ENCODE results near the gene RASL11B. TPM values are rescaled to one million over a fixed set of nuclear protein-coding genes. Genes with fewer than 3 reads are reported as not detected.

RASL11B gene
- polyA plus RNA-seq, 1 experiment: 0.20 TPM

DNA sequence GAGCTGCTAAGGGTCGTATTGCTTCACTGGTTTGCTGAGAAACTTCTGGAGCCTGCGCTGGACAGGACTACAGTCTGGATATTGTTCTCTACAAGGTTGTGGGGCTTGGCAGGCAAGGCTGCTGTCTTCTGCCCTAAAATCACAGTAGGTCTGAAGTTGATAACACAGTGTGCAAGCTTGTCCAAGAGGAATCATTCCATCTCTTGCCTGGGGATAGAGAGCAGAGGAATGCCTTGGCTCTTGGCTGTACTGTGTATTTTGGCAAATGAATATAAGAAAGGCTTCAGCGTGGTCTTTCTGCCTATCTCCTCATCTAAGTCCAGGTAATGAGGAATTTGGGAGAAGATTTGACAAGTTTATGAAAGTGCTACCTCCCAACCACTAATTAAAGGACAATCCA lies 9.4 kb upstream of the RASL11B start:
- DNase-seq (ENCODE audit: low read depth): no peak
- no peak overlapping the region for H3K4me3 ChIP-seq (ENCODE audit: low read depth, low read length)
- TF ChIP-seq, protein P1, sequence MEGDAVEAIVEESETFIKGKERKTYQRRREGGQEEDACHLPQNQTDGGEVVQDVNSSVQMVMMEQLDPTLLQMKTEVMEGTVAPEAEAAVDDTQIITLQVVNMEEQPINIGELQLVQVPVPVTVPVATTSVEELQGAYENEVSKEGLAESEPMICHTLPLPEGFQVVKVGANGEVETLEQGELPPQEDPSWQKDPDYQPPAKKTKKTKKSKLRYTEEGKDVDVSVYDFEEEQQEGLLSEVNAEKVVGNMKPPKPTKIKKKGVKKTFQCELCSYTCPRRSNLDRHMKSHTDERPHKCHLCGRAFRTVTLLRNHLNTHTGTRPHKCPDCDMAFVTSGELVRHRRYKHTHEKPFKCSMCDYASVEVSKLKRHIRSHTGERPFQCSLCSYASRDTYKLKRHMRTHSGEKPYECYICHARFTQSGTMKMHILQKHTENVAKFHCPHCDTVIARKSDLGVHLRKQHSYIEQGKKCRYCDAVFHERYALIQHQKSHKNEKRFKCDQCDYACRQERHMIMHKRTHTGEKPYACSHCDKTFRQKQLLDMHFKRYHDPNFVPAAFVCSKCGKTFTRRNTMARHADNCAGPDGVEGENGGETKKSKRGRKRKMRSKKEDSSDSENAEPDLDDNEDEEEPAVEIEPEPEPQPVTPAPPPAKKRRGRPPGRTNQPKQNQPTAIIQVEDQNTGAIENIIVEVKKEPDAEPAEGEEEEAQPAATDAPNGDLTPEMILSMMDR (IDR thresholded peaks at IDR 0.05; ENCODE audit: insufficient read depth, low read depth, low read length): no peak
- ChIA-PET POLR2A (no interaction called here), CTCF (interaction anchor here (1.0 to 1.6 kb wide), 7 partner anchors 8 to 307 kb away, joined by 3 to 6 read pairs (median 4); no protein-coding TSS in a partner anchor)
- no peaks in the 10 kb centered on the region for H3K36me3 ChIP-seq (ENCODE audit: control insufficient read depth, insufficient read depth, low read length)
- peaks cover 2% of the 10 kb centered on the region; the same call in 1 of the 2 replicates for H3K27me3 ChIP-seq (ENCODE audit: control insufficient read depth, insufficient read depth, low read length)

DNA sequence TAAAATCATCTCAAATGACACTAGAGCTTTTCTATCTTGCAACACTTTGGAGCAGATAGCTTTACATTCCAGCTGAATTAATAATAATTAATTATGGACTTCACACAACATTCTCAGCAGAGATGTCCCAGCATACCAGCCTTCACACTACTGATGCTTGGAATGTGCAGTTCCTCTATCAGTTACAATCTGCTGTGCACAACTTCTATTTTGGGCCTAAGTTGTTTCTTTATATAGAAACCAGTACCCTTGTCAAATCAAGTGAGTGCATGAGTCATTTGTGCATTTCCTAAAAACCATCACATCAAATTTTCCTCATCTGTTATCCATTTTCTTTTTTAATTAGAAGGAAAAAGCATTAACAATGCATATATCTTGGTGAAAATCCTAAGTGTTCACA lies 8.8 kb upstream of the RASL11B start:
- Histone ChIP-seq H3K27me3 (ENCODE audit: control insufficient read depth, insufficient read depth, low read length) (peaks cover 3% of the 10 kb centered on the region), H3K4me3 (ENCODE audit: low read depth, low read length) (no peak overlapping the region), H3K36me3 (ENCODE audit: control insufficient read depth, insufficient read depth, low read length) (no peaks in the 10 kb centered on the region; the same call in 1 of the 2 replicates)
- ChIA-PET POLR2A (interaction anchor here (0.6 kb wide), 1 partner anchor 11 kb away, joined by 3 read pairs; no protein-coding TSS in a partner anchor), CTCF (interaction anchor here (1.0 to 1.6 kb wide), 5 partner anchors 8 to 308 kb away, joined by 3 to 4 read pairs (median 3); no protein-coding TSS in a partner anchor)
- TF ChIP-seq, protein P1 (IDR thresholded peaks at IDR 0.05; ENCODE audit: insufficient read depth, low read depth, low read length): no peak
- no peak for DNase-seq (ENCODE audit: low read depth)

DNA sequence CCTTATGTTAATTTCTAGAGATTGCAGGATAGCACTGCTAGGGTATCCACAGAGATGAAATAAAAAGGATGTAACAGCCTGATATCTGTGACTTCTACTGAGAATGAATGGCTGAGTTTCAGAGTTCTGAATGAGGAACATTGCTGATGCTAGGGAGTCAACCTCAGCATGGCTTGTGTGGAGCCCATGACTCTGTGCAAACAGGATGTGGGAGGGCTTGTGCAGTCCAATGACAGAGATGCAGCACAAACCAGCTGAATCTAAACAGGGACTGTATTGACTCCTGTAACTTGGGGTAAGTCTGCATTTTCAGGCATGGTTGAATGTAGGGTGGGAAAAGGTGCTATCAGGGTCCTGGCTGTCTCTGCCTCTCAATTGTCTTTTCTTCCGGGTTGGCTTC lies 5.3 kb upstream of the RASL11B start:
- ChIA-PET POLR2A (no interaction called here), CTCF (interaction anchor here (0.9 kb wide), 1 partner anchor 144 kb away, joined by 3 read pairs; no protein-coding TSS in a partner anchor)
- TF ChIP-seq, protein P1 (IDR thresholded peaks at IDR 0.05; ENCODE audit: insufficient read depth, low read depth, low read length): no peak
- H3K27me3 ChIP-seq (ENCODE audit: control insufficient read depth, insufficient read depth, low read length): peaks cover 5% of the 10 kb centered on the region
- H3K36me3 ChIP-seq (ENCODE audit: control insufficient read depth, insufficient read depth, low read length): no peaks in the 10 kb centered on the region; the same call in 1 of the 2 replicates
- no peak for DNase-seq (ENCODE audit: low read depth)
- no peak overlapping the region for H3K4me3 ChIP-seq (ENCODE audit: low read depth, low read length)

DNA sequence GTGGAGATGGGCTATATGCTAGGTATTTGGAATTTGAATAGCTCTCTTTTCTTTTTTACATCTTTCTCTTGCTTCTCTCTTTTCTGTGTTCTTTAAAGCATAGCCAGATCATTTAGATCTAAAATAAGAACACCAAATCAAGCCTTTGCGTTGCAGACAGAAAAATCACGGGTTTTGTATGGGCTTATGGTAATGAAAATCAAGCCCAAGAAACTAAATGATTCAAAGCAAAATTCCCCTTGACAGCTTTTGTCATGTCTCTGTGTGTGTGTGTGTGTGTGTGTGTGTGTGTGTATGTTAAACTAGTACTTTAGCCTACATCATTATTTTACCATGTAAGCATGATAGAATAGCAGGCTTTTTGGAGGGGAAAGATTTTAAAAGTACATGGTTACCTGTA lies 1.8 kb upstream of the RASL11B start:
- TF ChIP-seq, protein P1 (IDR thresholded peaks at IDR 0.05; ENCODE audit: insufficient read depth, low read depth, low read length): no peak
- no peak for DNase-seq (ENCODE audit: low read depth)
- POLR2A ChIA-PET: no interaction called here
- CTCF ChIA-PET: no interaction called here
- Histone ChIP-seq H3K4me3 (ENCODE audit: low read depth, low read length) (no peak overlapping the region), H3K36me3 (ENCODE audit: control insufficient read depth, insufficient read depth, low read length) (no peaks in the 10 kb centered on the region; the same call in 1 of the 2 replicates), H3K27me3 (ENCODE audit: control insufficient read depth, insufficient read depth, low read length) (peaks cover 5% of the 10 kb centered on the region)

DNA sequence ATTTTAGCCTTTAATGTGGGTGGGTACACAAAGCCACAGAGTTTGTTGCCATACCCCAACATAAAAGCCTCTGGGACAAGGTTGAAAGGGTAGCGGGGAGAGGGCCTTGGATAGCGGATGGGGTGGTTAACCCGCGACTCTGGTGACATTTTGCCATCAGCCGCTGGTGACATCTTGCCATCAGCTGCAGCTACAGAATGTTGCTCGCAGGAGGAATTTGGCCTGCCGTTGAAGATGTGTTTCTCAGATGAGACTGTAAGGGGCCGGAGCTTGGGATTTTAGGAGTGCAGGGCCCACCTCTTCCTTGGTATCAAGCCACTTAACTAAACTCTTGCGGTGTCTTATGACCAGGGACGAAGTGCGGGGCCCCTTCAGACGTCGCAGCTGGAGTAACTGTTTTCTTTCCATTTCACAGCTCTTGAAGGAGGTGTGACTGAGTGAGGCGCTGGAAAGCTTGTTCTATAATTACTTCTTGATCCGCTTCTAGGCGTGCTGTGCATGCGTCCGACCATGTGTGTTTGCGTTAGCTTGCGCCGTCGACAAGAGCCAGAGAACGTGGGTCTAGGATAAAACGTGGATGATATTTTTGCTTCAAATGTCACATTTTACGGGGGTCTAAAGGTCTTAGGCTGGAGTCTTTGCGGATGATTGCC lies 820 bp upstream of the RASL11B start:
- ChIA-PET CTCF (interaction anchor here (0.5 to 1.5 kb wide), 3 partner anchors 8 to 81 kb away, joined by 3 read pairs; no protein-coding TSS in a partner anchor), POLR2A (no interaction called here)
- Histone ChIP-seq H3K36me3 (ENCODE audit: control insufficient read depth, insufficient read depth, low read length) (no peaks in the 10 kb centered on the region; the same call in 1 of the 2 replicates), H3K4me3 (ENCODE audit: low read depth, low read length) (peak overlapping the region; percentile 54), H3K27me3 (ENCODE audit: control insufficient read depth, insufficient read depth, low read length) (peaks cover 5% of the 10 kb centered on the region)
- TF ChIP-seq, protein P1 (IDR thresholded peaks at IDR 0.05; ENCODE audit: insufficient read depth, low read depth, low read length): no peak
- no peak for DNase-seq (ENCODE audit: low read depth)

Data from BJ (cell line).